Mesenteric fat pad (tissue), 1 donor: ENCODE data around the gene NUAK1. TPM values are rescaled to one million over a fixed set of nuclear protein-coding genes. Genes with fewer than 3 reads are reported as not detected.

ENCODE experiments used
- DNase-seq: peaks from one replicate; pipeline ENCODE4 v3.0.0-alpha.2; 2020; ENCODE audit warnings: low spot score
- total RNA-seq: library from RNA; stranded (reverse); fragmentation: NEBNext Ultra II Directional; extraction: Animal tissue kit (Norgen Biotek cat#: 25700); gene quantifications from one replicate; pipeline ENCODE4 v1.2.1, GENCODE V29; 2021
- donor health status: DM: yes; HTN: yes; CAD: no.

NUAK1 gene
- total RNA-seq, 1 donor from 2014 or later = 54.4 TPM

DNA sequence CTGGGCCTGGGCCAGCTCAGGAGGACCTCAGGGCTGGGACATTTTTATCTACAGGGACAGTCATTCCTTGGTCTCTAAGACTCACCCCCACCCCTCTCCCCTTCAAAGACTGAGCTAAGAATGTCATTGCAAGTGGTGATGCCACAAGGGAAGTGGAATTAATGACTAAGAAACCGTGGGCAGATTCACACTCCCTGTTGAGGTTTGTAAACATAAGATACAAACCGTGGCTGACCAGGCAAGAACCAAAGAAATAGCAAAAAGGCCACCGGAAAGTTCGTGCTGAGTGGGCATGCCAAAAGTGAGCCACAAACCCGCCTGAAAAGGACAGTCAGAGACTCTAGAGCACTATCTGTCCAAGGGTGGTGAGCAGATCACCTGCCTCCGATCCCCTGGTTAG lies 25.7 kb downstream of the NUAK1 start:
- DNase-seq = no peak

DNA sequence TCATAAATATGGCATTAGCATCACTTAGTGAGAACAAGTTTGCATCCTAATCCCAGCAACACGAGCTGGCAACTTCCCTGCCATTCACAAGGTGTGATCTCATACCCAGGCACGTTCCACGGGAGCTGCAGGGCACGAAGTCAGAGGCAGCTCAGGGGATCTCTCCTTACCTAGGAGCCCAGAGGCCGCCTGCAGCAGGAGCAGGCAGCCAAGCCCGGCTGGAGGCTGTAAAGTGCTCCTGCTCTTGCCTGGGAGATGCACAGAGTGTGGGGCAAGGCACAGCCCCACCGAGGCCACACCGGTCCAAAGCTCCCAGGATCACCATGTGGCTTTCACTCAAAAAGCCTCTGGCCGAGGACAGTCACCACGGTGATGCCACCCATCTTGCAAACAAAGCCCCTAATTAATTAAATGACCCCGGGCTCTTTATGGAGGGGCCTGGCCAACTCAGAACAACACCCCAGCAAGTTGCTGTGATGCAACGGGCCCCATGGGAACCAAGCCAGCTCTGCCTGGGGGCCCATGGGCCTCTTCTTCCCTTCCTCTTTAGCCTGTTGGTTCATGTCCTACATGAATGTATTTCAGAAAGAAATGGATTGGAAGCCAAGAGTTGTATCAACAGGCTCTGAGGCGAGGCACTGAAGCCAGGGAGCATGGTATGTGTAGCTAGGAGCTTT lies 26.5 kb downstream of the NUAK1 start:
- no peak for DNase-seq

DNA sequence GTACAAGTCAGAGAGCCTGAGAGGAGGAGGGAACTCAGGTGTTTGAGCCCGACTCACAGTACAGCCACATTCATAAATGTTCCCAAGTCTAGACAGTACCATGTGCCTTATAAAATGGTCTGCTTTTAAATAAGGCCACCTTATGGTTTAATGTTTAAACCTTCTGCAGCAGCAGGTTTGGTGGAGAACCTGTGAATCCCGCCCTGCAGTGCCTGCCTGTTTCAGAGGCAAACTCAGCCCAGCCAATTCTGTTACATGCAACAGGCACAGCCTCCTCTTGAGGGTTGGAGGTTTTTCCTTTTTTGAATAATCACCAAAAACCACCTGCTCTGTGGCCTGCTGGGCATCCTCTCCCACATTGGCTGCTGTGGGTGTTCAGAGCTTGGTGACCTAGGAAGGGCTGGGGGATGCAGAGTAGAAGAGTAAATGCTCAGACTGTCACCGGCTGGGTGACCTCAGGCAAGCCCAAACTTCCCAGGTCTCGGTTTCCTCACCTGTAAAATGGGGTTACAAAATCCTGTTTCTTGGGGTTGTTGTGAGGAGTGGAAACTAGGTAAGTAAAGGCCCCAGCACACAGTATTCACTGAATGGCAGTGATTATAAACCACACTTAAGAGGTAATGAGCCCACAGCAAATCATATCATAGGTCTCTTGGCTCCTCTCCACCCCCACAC lies 28.0 kb downstream of the NUAK1 start:
- DNase-seq = no peak

DNA sequence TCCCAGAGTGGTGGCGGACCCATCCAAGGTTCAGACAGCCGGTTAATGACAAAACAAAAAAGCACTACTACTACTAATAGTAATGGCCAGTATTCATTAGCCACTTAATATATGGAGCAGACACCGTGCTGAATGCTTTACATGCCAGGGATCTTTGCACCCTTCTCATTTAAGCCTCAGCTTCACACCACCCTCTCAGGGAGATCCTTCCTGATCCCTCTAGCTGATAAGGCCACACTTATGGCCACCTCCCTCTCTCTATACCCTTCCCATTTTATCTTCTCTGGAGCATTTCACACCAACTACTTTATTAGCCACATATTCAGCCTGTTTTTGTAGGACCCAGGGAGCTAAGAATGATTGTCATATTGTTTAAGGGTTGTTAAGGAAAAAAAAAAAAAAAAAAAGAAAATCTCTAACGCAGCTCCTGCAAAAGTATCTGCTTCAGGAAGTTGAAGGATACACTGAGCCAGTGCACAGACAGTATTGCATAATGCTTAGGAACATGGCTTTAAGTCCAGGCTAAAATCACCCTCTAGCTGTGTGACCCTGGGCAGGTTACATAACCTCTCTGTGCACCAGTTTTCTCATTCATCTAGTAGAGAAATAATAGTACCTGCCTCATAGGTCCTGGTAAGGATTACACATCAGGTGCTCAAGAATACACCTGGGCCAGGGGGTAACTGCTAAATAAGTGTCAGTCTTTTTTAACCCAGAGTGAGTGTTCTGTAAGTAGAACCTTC lies 29.4 kb downstream of the NUAK1 start:
- no peak for DNase-seq

DNA sequence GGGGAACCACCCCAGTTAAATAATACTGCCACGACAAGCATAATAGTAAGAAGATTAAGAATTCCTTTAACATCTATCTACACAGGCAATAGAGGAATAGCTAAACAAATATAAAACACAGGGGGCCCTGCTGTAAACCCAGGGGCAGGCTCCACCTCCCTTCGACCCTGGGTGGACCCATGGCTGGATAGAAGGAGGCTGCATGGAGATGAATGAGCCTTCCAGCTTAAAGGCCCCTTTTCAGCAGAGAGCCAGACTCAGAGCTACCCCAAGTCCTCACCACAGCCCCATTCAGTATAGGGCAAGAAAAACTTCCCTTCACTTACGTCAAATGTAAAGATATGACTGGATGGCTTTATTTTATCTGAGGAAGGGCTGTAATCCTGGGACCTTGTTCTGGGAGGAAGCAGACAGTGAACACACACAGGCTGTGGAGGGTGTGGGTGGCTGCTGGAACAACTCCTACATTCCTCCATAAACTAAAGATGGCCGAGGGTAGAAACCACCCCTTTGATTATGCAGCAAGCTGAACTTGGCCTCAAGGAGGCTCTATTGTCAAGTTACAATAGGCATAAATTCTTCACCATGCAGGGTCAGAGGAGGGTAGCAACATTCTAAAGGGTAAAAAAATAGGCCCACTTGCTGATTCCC lies 30.4 kb downstream of the NUAK1 start:
- DNase-seq = no peak

DNA sequence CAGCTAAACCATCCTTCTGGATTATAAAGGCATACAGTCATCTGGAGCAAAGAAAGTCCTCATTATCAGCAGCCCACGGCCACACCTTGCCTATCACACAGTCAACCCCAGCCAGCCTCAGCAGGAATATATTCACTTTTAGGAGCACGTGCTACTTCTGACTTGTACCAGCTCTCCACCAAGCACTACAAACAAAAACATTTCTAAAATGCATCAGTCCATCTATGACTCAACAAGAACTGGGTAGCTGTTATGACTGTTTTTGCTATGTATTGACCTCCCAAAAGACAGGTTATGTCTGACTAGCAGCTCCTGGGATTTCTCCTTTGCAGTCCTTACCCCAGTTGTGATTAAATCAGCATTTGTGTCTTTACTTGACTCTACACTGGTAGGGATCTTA lies 31.2 kb downstream of the NUAK1 start:
- DNase-seq = no peak

DNA sequence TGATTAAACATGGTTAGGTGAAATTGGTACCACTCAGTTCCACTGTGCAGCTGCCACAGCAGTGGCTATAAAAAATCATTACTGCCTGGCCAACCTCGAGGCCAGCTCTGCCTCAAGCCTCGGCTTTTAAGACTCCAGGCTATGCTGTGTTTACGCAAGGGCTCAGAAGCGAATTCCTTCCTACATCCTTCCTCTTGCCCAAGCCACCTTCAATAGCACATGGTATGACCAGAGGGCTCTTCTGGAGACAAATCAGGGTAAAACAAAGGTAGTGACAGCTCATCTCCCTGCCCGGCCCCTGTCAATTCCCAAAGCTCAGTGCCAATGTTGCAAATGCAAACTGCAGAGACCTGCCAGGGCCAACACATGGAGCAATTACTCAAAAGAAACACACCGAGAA lies 31.9 kb downstream of the NUAK1 start:
- DNase-seq = no peak

DNA sequence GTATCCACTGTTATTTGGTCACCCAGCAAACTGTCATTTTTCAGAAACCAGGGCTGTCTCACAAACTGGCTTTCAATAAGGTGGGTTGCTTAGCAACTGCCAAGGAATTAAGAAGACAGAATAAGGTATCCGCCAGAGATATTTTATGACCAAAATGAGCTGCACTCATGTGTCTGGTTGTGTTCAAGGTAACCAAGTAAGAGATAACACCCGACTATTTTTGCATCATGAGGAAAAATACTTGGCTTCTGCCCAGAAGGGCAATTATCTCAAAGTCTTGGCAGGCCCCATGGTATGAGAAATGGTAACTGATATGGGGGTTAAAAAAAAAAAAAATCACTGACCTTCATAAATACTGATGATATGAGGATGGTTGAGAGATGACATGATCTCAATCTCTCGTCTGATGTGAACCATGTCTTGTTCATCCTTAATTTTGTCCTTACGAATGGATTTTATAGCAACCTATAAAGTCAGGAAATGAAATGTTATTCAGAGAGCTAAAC lies 32.6 kb downstream of the NUAK1 start:
- no peak for DNase-seq

DNA sequence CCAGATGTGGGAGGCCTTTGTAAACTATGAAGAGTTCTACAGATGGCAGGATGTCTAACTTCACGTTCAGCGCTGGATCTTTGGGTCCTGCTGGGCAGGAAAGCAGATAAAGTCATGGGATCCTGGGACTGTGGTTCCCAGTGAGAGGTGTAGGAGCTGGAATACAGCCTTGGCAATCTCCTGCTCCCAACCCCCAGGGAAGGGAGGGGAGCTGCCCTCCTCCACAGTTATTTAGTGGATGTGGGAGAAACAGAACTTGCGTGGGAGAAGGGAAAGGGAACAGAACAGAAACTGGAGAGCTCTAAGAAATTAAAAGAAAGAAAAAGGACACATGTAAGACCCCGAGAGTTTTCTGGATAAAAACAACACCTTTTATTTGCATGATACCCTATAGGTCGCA lies 37.0 kb downstream of the NUAK1 start:
- no peak for DNase-seq

DNA sequence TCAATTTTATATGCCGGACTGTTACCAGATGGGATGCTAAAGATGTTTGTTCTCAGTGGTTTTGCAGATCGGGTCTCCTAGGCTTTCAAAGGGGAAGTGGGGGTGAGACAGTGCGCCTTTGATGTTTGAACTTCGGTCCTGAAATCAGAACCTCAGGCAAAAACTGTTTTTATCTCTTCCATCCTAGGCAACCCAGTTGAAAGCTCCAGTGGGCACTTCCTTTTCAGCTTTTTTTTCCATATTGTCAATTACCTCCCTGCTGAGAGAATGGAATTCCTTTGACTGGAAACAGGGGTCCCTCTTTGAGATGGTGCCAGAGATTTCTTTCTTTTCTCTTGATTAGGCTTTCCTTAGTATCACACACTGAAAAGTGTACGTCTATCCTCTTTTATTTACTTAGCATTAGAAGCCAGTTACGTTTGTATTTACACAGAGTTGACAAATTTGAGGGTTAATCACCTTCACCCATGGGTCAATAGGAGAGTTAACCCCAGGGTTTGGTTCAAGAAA lies 40.0 kb downstream of the NUAK1 start:
- no peak for DNase-seq

DNA sequence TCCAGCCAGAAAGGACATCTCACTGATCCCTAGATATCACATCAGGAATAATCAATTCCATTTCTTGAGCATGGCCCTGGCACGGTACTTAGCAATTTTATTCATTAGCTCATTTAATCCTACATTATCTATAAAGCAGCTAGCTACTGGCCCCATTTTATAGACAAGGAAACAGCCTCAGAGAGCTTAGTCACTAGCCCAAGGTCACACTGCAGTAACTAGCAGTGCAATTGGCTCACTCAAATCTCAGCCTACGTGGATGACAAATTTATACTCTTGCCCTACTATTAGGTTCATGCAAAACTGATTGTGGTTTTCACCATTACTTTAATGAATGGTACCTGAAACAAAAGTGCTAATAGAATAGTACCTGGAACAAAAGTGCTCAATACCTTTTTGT lies 41.7 kb downstream of the NUAK1 start:
- no peak for DNase-seq

DNA sequence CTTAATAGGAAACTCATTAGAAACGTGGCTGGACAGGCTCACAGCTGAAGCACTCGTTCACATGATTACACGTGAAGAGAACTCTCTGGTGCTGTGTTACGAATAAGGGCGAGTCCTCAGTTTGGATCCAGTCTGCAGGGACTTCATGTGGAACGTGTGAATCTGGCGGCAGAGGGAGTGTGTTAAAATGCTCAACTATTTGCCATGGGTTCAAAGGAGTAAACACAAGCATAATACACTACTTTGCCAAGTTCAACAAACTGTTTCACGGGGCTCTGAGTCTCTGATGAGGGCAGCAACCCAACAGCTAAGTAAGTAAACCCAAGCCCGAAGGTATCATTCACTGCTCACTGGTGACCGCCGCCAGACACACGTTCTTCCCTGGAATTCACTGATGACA lies 42.4 kb downstream of the NUAK1 start:
- DNase-seq = peak; percentile 59

DNA sequence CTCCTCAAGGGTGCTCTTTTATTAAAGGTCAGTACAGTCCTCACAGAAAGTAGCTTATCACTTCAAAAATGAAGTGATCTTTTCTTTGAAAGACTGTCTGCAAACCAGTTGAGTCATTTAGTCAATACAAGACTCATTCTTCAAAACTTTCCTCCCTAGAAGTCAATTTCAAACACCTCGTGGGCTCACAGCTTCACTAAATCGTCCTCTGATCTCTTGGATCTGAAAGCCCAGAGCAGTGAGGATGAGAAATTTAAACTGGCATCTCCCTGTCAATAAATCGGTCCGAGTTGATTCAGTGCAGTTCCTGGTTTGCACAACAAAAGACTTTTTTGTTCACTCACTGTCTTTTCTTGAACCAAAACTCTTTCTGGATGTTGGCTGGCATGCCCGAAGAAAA lies 44.5 kb downstream of the NUAK1 start:
- DNase-seq = no peak

DNA sequence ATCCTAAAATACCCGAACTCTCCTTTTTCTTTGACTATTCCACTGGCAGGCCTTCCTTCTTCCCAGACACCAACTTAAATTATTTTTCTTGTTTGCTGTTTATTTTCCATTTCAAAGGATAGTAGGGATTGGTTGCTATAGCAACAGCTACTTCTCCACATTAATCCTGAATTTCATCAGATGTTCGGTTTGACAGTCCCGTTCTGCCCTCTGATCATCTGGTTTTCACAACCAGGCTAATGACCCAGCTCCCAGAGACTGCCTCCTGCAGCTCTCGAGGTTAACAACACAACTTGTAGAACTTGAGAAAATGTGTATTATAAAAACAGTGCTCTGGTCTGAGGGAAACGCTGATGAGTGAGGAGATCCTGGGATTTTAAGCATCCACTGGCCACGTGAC lies 45.5 kb downstream of the NUAK1 start:
- no peak for DNase-seq

DNA sequence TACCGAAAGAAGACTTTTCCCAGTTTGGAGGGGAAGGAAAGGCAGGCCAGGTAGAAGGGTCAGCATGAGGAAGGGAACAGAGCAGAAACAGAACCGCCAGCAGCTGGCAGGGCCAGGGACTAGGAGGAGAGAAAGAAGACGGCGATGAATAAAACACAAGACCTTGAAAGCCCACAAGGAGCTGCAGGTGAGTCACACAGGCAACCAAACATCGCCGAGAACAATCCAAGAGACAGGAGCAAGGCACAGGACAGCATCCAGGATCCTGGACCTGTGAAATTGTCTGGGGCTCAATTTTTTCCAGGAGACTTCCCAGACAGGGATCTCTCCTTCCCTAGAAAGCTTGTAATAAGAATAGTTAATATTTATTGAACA lies 47.3 kb downstream of the NUAK1 start:
- DNase-seq = no peak

DNA sequence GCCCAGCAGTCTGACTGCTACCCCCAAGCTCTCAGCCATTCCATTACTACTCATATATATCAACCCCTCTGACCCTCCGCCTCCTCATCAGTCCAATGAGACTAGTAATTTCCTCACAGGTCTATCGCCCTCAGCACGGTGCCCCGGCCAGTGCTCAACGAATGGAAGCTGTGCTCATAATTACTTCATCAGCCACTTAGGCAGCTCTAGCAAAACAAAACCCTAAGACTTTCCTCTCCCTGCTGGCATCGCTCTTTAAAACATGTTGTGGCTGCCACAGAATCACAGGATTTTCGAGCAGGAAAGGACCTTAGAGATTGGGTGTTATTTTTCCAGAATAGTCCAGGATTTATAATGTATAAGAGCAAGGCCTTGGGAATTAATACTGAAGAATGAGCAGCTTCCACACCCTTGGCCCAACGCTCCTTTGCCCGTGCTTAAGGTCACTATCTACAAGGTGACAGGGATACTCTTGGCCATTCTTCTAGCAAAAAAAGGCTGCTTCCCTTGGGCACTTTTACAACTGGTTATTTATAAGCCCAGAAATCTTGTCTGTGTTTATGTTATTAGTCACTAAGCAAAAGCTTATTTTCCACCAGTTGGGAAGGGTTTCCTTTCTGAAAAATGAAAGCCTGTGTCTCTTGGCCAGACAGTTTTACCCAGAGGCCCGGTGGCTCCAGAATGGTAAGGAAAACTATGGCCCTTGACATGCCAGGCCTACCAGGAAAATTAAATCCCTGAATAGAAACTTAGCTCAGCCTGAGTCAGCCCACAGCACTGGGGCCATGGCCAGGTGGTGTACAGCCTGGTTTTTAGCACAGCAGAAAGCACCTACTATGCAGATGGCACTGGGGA lies 47.9 kb downstream of the NUAK1 start:
- no peak for DNase-seq

DNA sequence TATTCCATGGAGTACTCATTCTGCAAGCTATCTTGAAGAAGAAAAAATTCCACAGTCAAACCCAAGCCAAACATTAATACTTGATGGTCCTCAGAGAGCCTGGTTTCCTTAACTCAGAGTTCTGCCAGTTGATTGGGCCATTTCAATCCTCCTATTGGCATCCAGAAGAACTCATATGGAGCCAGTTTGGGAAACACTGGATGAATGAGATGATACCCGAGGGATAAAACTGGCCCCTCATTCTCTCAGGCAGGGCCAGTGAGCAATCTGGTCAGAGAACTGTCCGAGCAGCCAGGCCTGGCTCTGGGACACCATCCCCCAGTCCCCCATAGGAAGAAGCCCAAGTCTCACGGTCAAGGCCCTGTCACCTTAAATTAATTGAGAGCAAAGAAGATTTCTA lies 48.8 kb downstream of the NUAK1 start:
- DNase-seq = no peak

DNA sequence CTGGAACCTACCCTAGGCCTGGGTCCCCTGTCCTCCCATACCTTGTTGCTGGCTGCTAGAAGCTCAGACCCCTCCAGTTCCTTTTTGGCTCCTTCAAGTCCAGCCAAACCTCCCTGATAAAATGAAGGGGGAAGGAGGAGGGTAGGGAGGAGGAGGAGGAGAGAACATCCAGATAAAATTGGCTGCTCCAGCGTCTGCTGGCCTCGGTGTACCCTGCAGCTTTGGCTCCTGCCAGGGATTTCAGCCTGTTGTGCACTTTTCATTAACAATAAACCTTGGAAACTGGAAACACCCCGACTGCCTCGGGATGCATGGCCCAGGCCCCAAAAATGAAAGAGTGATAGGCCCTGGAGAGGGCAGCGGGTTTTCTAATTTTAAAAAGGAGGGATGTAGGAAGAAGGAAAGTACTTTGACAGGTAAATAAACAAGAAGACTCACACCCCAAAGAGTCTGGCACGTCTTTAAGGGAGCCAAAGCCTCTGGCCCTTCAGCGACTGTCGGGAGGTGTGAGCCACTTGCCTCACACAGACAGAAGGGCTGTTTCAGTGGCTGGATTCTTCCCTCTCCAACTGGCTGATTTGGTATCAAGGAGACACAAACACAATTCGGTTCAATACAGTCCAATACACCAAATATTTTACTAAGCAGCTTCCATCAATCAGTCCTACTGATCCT lies 49.8 kb downstream of the NUAK1 start:
- DNase-seq = no peak

DNA sequence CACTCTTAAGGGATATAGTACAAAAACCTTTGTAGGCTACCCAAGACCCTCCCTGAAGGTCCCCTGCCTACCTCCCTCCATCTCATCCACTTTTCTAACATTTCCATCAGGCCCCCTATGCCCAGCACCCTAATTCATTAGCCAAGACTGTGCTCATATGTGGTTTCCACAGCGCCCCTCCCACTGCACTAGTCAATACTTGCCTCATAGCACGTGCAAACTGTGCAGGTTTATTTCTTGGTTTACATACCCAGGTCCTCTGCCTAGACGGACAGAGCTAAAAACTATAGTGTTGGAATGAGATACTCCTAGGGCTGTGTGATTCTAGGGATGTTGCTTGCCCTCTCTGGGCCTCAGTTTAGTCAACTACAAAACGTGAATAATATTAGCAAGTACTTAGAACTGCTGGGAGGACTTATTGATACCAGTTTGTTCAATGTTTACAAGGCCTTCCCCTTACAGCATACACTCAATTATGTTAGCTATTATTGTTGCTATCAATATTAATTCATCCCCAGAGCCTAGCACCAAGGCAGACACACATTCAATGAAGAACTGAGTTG lies 50.4 kb downstream of the NUAK1 start:
- DNase-seq = no peak

DNA sequence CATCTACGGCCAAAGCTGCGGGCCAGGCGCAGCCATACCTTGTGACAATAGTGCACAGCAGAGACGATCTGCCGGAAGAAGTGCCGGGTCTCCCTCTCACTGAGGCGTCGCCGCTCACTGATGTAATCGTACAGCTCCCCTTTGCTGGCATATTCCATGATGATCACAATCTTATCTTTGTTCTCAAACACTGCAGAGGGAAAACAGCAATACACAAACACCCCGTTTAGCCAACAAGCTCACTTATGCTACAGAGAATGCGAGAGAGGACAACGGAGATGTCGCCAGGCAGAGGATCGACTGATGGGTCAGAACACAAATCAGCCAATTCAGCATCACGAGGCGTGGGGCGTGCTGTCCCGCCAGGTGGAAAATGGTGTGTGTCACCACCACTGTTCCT lies 52.1 kb downstream of the NUAK1 start:
- DNase-seq = no peak
